HepG2 (cell line): Measurements from ENCODE around the gene NSD1. TPM values are rescaled to one million over a fixed set of nuclear protein-coding genes. Genes with fewer than 3 reads are reported as not detected.

Experiments
- BRD4 ChIP-seq: sonication (generic); formaldehyde crosslinking; IDR thresholded peaks from 2 replicates; pipeline ENCODE4 v1.4.0; 2020; ENCODE audit warnings: missing genetic modification reagents
- CBX2 ChIP-seq, 2 experiments: fragments of 200-600 bp in 1 of 2; sonication (generic); formaldehyde crosslinking in 1 of 2; IDR thresholded peaks; 2 replicates each; pipeline versions ENCODE4 v1.7.0 to v1.8.1; 2018 to 2022; ENCODE audit warnings: low read depth in 2 of 2, low read length in 1 of 2, mild to moderate bottlenecking in 1 of 2, missing genetic modification reagents in 1 of 2
- CC2D1A ChIP-seq: sonication (generic); formaldehyde crosslinking; IDR thresholded peaks from 2 replicates; pipeline ENCODE4 v1.8.1; 2023; ENCODE audit warnings: mild to moderate bottlenecking, missing genetic modification reagents
- GMEB2 ChIP-seq: IDR thresholded peaks from 2 replicates; pipeline ENCODE4 v1.6.1; 2016; ENCODE audit warnings: missing biosample characterization, missing genetic modification reagents, low read depth
- GPBP1L1 ChIP-seq: sonication (generic); formaldehyde crosslinking; IDR thresholded peaks from 2 replicates; pipeline ENCODE4 v1.5.0; 2020; ENCODE audit warnings: mild to moderate bottlenecking, missing genetic modification reagents
- TGIF2 ChIP-seq: IDR thresholded peaks from 2 replicates; pipeline ENCODE4 v1.6.1; 2016; ENCODE audit warnings: control low read depth, missing compliant biosample characterization
- ZBTB20 ChIP-seq: sonication (generic); formaldehyde crosslinking; IDR thresholded peaks from 2 replicates; pipeline ENCODE4 v1.8.1; 2023; ENCODE audit warnings: missing genetic modification reagents, low read depth, mild to moderate bottlenecking, borderline replicate concordance
- ZFP36L1 ChIP-seq: sonication (generic); formaldehyde crosslinking; IDR thresholded peaks from 2 replicates; pipeline ENCODE4 v1.8.0; 2022; ENCODE audit warnings: mild to moderate bottlenecking, missing genetic modification reagents, moderate library complexity
- ZNF562 ChIP-seq: sonication (generic); formaldehyde crosslinking; IDR thresholded peaks from 2 replicates; pipeline ENCODE4 v1.8.0; 2022; ENCODE audit warnings: missing genetic modification reagents, borderline replicate concordance
- ZUFSP ChIP-seq: sonication (generic); formaldehyde crosslinking; IDR thresholded peaks from 2 replicates; pipeline ENCODE4 v1.9.0; 2021; ENCODE audit warnings: missing genetic modification reagents, mild to moderate bottlenecking, borderline replicate concordance
- polyA plus RNA-seq, 8 experiments: library from polyadenylated mRNA; depleted of rRNA in 3 of 8; stranded (reverse) in 7 of 8; unstranded in 1 of 8; fragments of >200 nt; fragmentation: Illumina TruSeq in 4 of 8; extraction: Trizol in 4 of 8; gene quantifications; 2 replicates each; pipeline versions ENCODE4 v1.2.1 to v1.2.3, GENCODE V29; 2011 to 2016; ENCODE audit warnings: low read depth in 4 of 8, missing spikeins in 1 of 8, mixed read lengths in 1 of 8; ENCODE audit not compliant: insufficient read depth in 1 of 8
- total RNA-seq, 5 experiments: library from RNA; depleted of rRNA; stranded (reverse); fragments of >200 nt; fragmentation: Illumina TruSeq; extraction: Trizol; gene quantifications; 2 replicates each; pipeline ENCODE4 v1.2.3, GENCODE V29; 2016; ENCODE audit warnings: low read depth in 1 of 5
- TF ChIP-seq, protein P1 (sequence below): sonication (generic); formaldehyde crosslinking; IDR thresholded peaks from 2 replicates; pipeline ENCODE4 v1.5.0; 2020; ENCODE audit warnings: missing genetic modification reagents, mild to moderate bottlenecking, borderline replicate concordance

The NSD1 gene
- total and polyA plus RNA-seq, 2 of the 13 experiments (the other 11 are each of a cell fraction or from before 2014, with no cell fraction given): 0.01 to 0.09 TPM

- TF ChIP-seq ZFP36L1 (no peak), ZBTB20 (no peak), CC2D1A (no peak), CBX2 (IDR thresholded peaks at IDR 0.05; ENCODE audit: low read depth, low read length) (no peak), CBX2 (CRISPR knock-in tag; IDR thresholded peaks at IDR 0.05; ENCODE audit: low read depth) (no peak), ZUFSP (no peak), TGIF2 (CRISPR knock-in tag) (no peak), ZNF562 (CRISPR knock-in tag) (no peak), GPBP1L1 (CRISPR knock-in tag) (no peak), GMEB2 (CRISPR knock-in tag) (no peak), BRD4 (CRISPR knock-in tag) (no peak)
- TF ChIP-seq, protein P1, sequence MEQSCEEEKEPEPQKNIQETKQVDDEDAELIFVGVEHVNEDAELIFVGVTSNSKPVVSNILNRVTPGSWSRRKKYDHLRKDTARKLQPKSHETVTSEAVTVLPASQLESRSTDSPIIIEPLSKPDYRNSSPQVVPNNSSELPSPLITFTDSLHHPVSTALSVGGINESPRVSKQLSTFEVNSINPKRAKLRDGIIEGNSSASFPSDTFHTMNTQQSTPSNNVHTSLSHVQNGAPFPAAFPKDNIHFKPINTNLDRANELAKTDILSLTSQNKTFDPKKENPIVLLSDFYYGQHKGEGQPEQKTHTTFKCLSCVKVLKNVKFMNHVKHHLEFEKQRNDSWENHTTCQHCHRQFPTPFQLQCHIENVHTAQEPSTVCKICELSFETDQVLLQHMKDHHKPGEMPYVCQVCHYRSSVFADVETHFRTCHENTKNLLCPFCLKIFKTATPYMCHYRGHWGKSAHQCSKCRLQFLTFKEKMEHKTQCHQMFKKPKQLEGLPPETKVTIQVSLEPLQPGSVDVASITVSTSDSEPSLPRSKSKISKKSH (CRISPR knock-in tag): no peak
Measured at GRCh38 chr5:177163500-177163899, 29.9 kb downstream of the NSD1 start (continued).
